ENCODE measurements around the gene MB21D2. TPM values are rescaled to one million over a fixed set of nuclear protein-coding genes. Genes with fewer than 3 reads are reported as not detected.

MB21D2 gene
- polyA plus RNA-seq, 6 donors from 2014 or later, result not detected

DNA sequence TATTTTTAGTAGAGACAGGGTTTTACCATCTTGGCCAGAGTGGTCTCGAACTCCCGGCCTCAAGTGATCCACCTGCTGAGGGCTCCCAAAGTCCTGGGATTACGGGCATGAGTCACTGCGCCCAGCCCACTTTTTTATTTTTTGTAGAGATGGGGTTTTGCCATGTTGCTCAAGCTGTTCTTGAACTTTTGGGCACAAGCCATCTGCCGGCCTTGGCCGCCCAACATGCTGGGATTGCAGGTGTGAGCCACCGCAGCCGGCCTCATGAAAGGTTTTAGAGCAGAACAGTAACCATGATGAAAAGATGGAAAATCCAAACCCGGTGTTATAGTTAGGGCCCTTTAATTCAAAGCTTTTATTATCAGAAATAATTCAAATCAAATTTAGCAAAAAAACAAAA, 15.6 kb upstream of the MB21D2 start:
- ATAC-seq (ENCODE audit: low read depth in 2 of 2), result no peak
- no peaks in the 10 kb centered on the region for H3K4me1 Mint-ChIP-seq

DNA sequence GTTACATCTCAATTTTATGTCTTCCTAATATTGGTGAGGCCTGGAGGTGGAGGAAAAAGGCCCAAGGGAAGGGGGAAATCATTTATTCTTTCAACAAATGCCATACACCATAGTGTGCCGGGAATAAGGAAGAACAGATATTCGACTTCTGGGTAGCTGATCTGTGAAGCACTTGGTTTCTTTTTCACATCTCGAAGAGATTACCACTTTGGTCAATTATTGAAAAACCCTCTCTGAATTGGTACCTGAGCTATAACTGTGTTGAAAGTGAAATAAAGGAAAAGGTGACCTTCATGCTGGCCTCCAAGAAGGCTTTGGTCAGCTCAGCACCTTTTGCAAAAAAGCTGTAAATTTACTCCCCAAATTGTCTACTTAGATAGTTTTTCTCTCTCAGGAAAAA, 14.2 kb upstream of the MB21D2 start:
- Mint-ChIP-seq H3K27ac (no peak overlapping the region), H3K4me1 (no peaks in the 10 kb centered on the region), H3K4me3 (no peak overlapping the region), H3K36me3 (no peaks in the 10 kb centered on the region), H3K9me3 (peaks cover 0 to 5% (median 0%) of the 10 kb centered on the region in 7 donors), H3K27me3 (peaks cover 0 to 5% (median 0%) of the 10 kb centered on the region in 3 donors)
- no peak for ATAC-seq (ENCODE audit: low read depth in 2 of 2)
- no peak for DNase-seq

More for the DNA sequence above, 15.6 kb upstream of the MB21D2 start:
- no peak overlapping the region for H3K4me3 Mint-ChIP-seq
- H3K27me3 Mint-ChIP-seq, result peaks cover 0 to 5% (median 0%) of the 10 kb centered on the region in 3 donors
- no peak overlapping the region for H3K27ac Mint-ChIP-seq
- H3K9me3 Mint-ChIP-seq, result peaks cover 0 to 5% (median under 1%) of the 10 kb centered on the region in 7 donors
- no peaks in the 10 kb centered on the region for H3K36me3 Mint-ChIP-seq
- DNase-seq, result no peak

DNA sequence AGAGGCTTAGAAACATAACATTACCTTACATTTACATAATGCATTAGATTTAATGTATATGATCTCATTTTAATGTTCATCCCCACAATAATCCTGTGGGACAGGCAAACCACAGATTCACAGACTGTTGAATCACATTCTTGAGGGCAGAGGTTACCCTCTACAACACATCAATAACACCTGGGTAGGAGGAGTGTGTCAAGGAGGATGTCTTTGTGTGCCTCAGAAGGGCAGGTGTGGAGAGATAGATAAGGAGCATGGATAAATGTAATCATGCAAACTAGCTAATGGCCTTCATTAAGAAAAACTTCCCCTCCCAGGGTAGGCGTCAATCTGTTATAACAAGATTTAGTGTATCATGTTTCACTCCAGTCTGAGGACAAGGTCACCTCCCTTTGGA, 12.9 kb upstream of the MB21D2 start:
- no peaks in the 10 kb centered on the region for H3K4me1 Mint-ChIP-seq
- ATAC-seq (ENCODE audit: low read depth in 2 of 2) (no peak), DNase-seq (no peak)
- no peak overlapping the region for H3K27ac Mint-ChIP-seq
- H3K9me3 Mint-ChIP-seq, result peaks cover 0 to 5% (median 0%) of the 10 kb centered on the region in 7 donors
- peaks cover 0 to 5% (median 0%) of the 10 kb centered on the region in 3 donors for H3K27me3 Mint-ChIP-seq
- H3K4me3 Mint-ChIP-seq, result no peak overlapping the region
- H3K36me3 Mint-ChIP-seq, result no peaks in the 10 kb centered on the region

GRCh38 chr3:192929755-192930547, 12.3 kb upstream of the MB21D2 start:
- H3K4me1 Mint-ChIP-seq, result no peaks in the 10 kb centered on the region
- H3K9me3 Mint-ChIP-seq, result peaks cover 0 to 5% (median 0%) of the 10 kb centered on the region in 7 donors
- DNase-seq (no peak), ATAC-seq (ENCODE audit: low read depth in 2 of 2) (no peak)
- no peak overlapping the region for H3K4me3 Mint-ChIP-seq
- H3K27me3 Mint-ChIP-seq, result peaks cover 0 to 5% (median 0%) of the 10 kb centered on the region in 3 donors
- no peaks in the 10 kb centered on the region for H3K36me3 Mint-ChIP-seq
- no peak overlapping the region for H3K27ac Mint-ChIP-seq

DNA sequence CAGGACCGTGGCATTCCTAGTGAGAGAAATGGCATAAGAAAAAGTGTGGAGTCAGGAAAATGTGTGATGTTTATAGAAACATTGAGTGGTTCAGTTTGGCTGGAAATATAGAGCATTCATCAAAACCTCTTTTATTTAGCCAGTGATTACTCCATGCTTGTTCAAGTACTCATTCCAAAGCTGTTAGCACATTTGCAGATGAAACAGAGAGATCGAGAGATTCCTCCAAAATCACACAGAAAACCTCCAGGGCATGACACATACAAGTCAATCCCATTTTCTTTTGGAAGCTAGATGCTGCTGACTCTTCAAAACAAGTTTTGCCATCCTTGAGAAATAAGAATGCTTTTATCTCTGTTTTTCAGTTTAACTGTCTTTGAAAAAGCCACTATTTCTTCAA, 11.5 kb upstream of the MB21D2 start:
- ATAC-seq (ENCODE audit: low read depth in 2 of 2), result no peak

GRCh38 chr3:192928720-192929119, 11.1 kb upstream of the MB21D2 start:
- ATAC-seq (ENCODE audit: low read depth in 2 of 2) (no peak), DNase-seq (no peak)
- no peaks in the 10 kb centered on the region for H3K36me3 Mint-ChIP-seq
- no peak overlapping the region for H3K27ac Mint-ChIP-seq
- peaks cover 0 to 5% (median 0%) of the 10 kb centered on the region in 7 donors for H3K9me3 Mint-ChIP-seq
- no peak overlapping the region for H3K4me3 Mint-ChIP-seq
- H3K4me1 Mint-ChIP-seq, result no peaks in the 10 kb centered on the region
- H3K27me3 Mint-ChIP-seq, result peaks cover 0 to 6% (median 3%) of the 10 kb centered on the region in 3 donors

More for the DNA sequence above, 11.5 kb upstream of the MB21D2 start:
- H3K27me3 Mint-ChIP-seq, result peaks cover 0 to 5% (median 0%) of the 10 kb centered on the region in 3 donors
- H3K27ac Mint-ChIP-seq, result no peak overlapping the region
- H3K4me3 Mint-ChIP-seq, result no peak overlapping the region
- H3K9me3 Mint-ChIP-seq, result peaks cover 0 to 5% (median 0%) of the 10 kb centered on the region in 7 donors
- no peak for DNase-seq
- no peaks in the 10 kb centered on the region for H3K4me1 Mint-ChIP-seq
- H3K36me3 Mint-ChIP-seq, result no peaks in the 10 kb centered on the region

DNA sequence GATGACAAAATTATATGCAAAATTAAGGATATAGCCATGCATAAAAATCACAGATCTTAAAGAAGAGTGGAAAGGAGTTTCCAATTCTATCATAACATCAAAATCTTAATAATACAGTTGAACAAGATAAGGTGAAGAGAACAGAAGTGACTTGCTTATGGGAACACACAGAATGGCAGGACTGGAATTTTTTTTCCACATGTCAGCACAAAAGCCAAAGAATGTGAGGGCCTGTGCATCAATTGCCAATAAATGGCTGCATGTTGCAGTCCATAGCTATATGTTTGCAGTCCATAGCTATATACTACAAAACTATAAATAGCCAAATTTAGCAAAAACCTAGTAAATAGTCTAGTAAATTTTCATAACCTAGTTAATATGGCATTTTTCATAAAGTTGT, 10.4 kb upstream of the MB21D2 start:
- DNase-seq (no peak), ATAC-seq (ENCODE audit: low read depth in 2 of 2) (no peak)
- Mint-ChIP-seq H3K27me3 (peaks cover 0 to 12% (median 9%) of the 10 kb centered on the region in 3 donors), H3K4me1 (no peaks in the 10 kb centered on the region), H3K27ac (no peak overlapping the region), H3K4me3 (no peak overlapping the region), H3K9me3 (peaks cover 0 to 5% (median 0%) of the 10 kb centered on the region in 7 donors), H3K36me3 (no peaks in the 10 kb centered on the region)

GRCh38 chr3:192927016-192927415, 9.4 kb upstream of the MB21D2 start:
- DNase-seq, result no peak
- no peak overlapping the region for H3K27ac Mint-ChIP-seq
- H3K36me3 Mint-ChIP-seq, result no peaks in the 10 kb centered on the region
- H3K9me3 Mint-ChIP-seq, result peaks cover 0 to 5% (median 0%) of the 10 kb centered on the region in 7 donors
- H3K4me3 Mint-ChIP-seq, result no peak overlapping the region
- H3K4me1 Mint-ChIP-seq, result no peaks in the 10 kb centered on the region
- H3K27me3 Mint-ChIP-seq, result peaks cover 0 to 12% (median 9%) of the 10 kb centered on the region in 3 donors
- ATAC-seq (ENCODE audit: low read depth in 2 of 2), result no peak

GRCh38 chr3:192923731-192924130, 6.1 kb upstream of the MB21D2 start:
- H3K4me3 Mint-ChIP-seq, result no peak overlapping the region
- no peak for DNase-seq
- no peak overlapping the region for H3K27ac Mint-ChIP-seq
- H3K36me3 Mint-ChIP-seq, result no peaks in the 10 kb centered on the region
- H3K4me1 Mint-ChIP-seq, result no peaks in the 10 kb centered on the region
- H3K27me3 Mint-ChIP-seq, result peaks cover 27 to 40% (median 36%) of the 10 kb centered on the region in 3 donors
- ATAC-seq (ENCODE audit: low read depth in 2 of 2), result no peak
- peaks cover 0 to 4% (median 0%) of the 10 kb centered on the region in 7 donors for H3K9me3 Mint-ChIP-seq

- no peak for ATAC-seq (ENCODE audit: low read depth in 2 of 2)
- Mint-ChIP-seq H3K36me3 (peaks cover 0 to 7% of the 10 kb centered on the region in 2 donors), H3K27me3 (peaks cover 43 to 58% (median 51%) of the 10 kb centered on the region in 3 donors), H3K4me3 (no peak overlapping the region), H3K4me1 (peaks cover 5 to 8% (median 8%) of the 10 kb centered on the region in 3 donors), H3K27ac (no peak overlapping the region), H3K9me3 (peaks cover 0 to 5% (median 0%) of the 10 kb centered on the region in 7 donors)
- no peak for DNase-seq
Measured at GRCh38 chr3:192921793-192922192, 4.1 kb upstream of the MB21D2 start.

GRCh38 chr3:192920411-192920810, 2.8 kb upstream of the MB21D2 start:
- Mint-ChIP-seq H3K36me3 (peaks cover 0 to 8% of the 10 kb centered on the region in 2 donors), H3K27me3 (peaks cover 56 to 72% (median 64%) of the 10 kb centered on the region in 3 donors), H3K27ac (no peak overlapping the region), H3K9me3 (peaks cover 0 to 7% (median 0%) of the 10 kb centered on the region in 7 donors), H3K4me1 (peaks cover 5 to 17% (median 15%) of the 10 kb centered on the region in 3 donors), H3K4me3 (no peak overlapping the region)
- DNase-seq, result no peak
- ATAC-seq (ENCODE audit: low read depth in 2 of 2), result no peak

- DNase-seq, result no peak
- Mint-ChIP-seq H3K27me3 (peaks cover 61 to 76% (median 70%) of the 10 kb centered on the region in 3 donors), H3K27ac (no peak overlapping the region)
Measured at GRCh38 chr3:192919901-192920300, 2.2 kb upstream of the MB21D2 start.

GRCh38 chr3:192918275-192918588, 576 bp upstream of the MB21D2 start:
- peak overlapping the region; percentile 16 to 76 (median 70) for H3K4me3 Mint-ChIP-seq
- H3K9me3 Mint-ChIP-seq, result peaks cover 0 to 7% (median 0%) of the 10 kb centered on the region in 7 donors
- no peak overlapping the region for H3K27ac Mint-ChIP-seq
- H3K27me3 Mint-ChIP-seq, result peaks cover 61 to 80% (median 72%) of the 10 kb centered on the region in 3 donors
- peaks cover 0 to 8% of the 10 kb centered on the region in 2 donors for H3K36me3 Mint-ChIP-seq
- peaks cover 5 to 17% (median 15%) of the 10 kb centered on the region in 3 donors for H3K4me1 Mint-ChIP-seq
- DNase-seq, result no peak
- no peak for ATAC-seq (ENCODE audit: low read depth in 2 of 2)

More at GRCh38 chr3:192919901-192920300, 2.2 kb upstream of the MB21D2 start:
- peak overlapping the region in 1 of 8 donors; percentile 30 for H3K4me3 Mint-ChIP-seq
- H3K4me1 Mint-ChIP-seq, result peaks cover 5 to 17% (median 15%) of the 10 kb centered on the region in 3 donors
- no peak for ATAC-seq (ENCODE audit: low read depth in 2 of 2)
- H3K9me3 Mint-ChIP-seq, result peaks cover 0 to 7% (median 0%) of the 10 kb centered on the region in 7 donors
- H3K36me3 Mint-ChIP-seq, result peaks cover 0 to 8% of the 10 kb centered on the region in 2 donors

GRCh38 chr3:192917028-192917403, 640 bp downstream of the MB21D2 start:
- ATAC-seq (ENCODE audit: low read depth in 2 of 2) (no peak), DNase-seq (no peak)
- peaks cover 5 to 17% (median 15%) of the 10 kb centered on the region in 3 donors for H3K4me1 Mint-ChIP-seq
- H3K4me3 Mint-ChIP-seq, result peak overlapping the region; percentile 41 to 88 (median 76)
- H3K27me3 Mint-ChIP-seq, result peaks cover 63 to 83% (median 72%) of the 10 kb centered on the region in 3 donors
- peaks cover 0 to 7% (median 0%) of the 10 kb centered on the region in 7 donors for H3K9me3 Mint-ChIP-seq
- no peak overlapping the region for H3K27ac Mint-ChIP-seq
- peaks cover 0 to 8% of the 10 kb centered on the region in 2 donors for H3K36me3 Mint-ChIP-seq
